Measurements from ENCODE around the gene C3orf49.

DNA sequence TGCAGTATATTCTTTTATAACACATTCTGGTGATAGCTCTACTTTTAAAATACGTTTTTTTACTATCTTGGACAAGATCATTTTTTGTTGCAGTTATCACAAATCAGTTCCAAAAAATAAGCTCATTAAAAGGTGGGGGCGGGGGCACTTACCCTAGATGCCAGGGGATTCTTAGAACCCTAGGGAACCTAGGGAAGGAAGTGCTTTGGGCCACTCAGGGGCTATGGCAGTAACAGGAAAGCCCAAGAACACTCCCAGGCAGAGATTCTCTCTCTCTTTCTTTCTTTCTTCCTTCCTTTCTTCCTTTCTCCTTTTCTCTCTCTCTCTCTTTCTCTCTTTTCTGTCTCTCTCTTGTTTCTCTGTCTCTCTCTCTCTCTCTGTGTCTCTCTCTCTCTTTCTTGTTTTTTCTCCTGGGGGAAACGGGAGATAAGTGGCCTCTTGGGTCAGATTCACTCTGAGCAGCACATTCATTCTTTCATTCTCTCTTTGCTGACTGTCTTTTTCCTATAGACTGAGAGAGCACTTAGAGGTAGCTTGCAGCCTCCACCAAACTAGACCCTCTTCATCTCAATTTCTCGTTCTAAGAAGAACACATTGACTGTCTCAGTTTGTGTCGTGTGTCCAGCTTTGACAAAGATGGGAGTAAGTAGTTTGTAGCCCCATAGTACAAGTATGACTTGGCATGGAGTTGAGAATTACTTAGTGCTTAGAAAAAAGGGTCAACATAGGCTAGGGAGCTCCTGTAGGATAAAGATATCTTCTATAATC is 76.5 kb downstream of the C3orf49 start:
- TF ChIP-seq, protein P1, sequence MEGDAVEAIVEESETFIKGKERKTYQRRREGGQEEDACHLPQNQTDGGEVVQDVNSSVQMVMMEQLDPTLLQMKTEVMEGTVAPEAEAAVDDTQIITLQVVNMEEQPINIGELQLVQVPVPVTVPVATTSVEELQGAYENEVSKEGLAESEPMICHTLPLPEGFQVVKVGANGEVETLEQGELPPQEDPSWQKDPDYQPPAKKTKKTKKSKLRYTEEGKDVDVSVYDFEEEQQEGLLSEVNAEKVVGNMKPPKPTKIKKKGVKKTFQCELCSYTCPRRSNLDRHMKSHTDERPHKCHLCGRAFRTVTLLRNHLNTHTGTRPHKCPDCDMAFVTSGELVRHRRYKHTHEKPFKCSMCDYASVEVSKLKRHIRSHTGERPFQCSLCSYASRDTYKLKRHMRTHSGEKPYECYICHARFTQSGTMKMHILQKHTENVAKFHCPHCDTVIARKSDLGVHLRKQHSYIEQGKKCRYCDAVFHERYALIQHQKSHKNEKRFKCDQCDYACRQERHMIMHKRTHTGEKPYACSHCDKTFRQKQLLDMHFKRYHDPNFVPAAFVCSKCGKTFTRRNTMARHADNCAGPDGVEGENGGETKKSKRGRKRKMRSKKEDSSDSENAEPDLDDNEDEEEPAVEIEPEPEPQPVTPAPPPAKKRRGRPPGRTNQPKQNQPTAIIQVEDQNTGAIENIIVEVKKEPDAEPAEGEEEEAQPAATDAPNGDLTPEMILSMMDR (conservative IDR thresholded peaks at IDR 0.05; ENCODE audit: low read length) = no peak
- TF ChIP-seq EZH2phosphoT487 (IDR thresholded peaks at IDR 0.05; ENCODE audit: borderline replicate concordance, low read depth, low read length) = no peak
